ENCODE results near the gene PXN.
"Not testable (repeated sequence)": the region's sequence is repeated elsewhere in the genome, so short reads cannot be mapped to it uniquely, and the experiment has no call there.

Gene PXN

DNA sequence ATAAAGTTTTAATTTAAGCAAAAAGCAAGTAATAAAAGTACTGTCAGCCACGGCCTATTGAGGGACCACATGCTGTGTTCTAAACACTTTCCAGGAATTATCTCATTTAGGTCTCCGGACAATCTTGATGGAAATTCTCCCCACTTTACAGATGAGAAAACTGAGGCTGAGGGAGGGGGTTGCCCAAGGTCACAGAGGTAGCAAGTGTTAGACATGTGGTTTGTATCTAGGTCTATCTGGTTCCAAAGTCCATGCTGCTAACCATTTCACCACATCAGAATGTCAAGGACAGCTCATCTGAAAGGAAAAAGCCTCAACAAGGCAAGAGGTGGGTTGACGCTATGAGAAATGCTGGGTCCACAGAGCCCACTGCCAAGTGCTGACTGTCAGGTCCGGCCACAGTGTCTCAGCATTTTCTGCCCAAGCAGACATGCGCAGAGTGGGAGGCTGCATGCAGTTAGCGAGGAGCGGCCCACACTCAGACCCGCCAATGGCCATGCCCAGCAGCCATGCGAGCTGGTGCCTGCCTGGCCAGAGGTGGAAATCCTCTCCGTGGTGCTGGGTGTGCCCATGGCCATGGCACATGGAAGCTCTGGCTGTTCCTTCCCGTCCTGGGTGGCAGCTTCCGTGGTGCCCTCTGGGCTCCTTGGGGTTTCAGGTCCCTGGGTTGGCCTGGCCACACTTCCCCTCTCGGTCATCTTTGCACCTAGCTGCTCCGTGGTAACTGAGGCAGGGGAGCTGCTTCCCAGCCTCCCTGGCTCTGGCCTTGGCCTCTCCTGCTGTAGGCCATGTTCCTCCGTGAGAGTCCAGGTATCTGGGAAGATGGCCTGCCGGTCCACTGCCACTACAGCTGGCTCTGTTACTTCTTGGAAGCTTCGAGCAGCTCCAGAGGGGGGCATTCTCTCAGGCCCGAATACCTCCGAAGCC lies 46.6 kb downstream of the PXN start:
- no peak overlapping the region for H3K27ac ChIP-seq
- TF ChIP-seq, protein P1, sequence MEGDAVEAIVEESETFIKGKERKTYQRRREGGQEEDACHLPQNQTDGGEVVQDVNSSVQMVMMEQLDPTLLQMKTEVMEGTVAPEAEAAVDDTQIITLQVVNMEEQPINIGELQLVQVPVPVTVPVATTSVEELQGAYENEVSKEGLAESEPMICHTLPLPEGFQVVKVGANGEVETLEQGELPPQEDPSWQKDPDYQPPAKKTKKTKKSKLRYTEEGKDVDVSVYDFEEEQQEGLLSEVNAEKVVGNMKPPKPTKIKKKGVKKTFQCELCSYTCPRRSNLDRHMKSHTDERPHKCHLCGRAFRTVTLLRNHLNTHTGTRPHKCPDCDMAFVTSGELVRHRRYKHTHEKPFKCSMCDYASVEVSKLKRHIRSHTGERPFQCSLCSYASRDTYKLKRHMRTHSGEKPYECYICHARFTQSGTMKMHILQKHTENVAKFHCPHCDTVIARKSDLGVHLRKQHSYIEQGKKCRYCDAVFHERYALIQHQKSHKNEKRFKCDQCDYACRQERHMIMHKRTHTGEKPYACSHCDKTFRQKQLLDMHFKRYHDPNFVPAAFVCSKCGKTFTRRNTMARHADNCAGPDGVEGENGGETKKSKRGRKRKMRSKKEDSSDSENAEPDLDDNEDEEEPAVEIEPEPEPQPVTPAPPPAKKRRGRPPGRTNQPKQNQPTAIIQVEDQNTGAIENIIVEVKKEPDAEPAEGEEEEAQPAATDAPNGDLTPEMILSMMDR (conservative IDR thresholded peaks at IDR 0.05) = no peak

DNA sequence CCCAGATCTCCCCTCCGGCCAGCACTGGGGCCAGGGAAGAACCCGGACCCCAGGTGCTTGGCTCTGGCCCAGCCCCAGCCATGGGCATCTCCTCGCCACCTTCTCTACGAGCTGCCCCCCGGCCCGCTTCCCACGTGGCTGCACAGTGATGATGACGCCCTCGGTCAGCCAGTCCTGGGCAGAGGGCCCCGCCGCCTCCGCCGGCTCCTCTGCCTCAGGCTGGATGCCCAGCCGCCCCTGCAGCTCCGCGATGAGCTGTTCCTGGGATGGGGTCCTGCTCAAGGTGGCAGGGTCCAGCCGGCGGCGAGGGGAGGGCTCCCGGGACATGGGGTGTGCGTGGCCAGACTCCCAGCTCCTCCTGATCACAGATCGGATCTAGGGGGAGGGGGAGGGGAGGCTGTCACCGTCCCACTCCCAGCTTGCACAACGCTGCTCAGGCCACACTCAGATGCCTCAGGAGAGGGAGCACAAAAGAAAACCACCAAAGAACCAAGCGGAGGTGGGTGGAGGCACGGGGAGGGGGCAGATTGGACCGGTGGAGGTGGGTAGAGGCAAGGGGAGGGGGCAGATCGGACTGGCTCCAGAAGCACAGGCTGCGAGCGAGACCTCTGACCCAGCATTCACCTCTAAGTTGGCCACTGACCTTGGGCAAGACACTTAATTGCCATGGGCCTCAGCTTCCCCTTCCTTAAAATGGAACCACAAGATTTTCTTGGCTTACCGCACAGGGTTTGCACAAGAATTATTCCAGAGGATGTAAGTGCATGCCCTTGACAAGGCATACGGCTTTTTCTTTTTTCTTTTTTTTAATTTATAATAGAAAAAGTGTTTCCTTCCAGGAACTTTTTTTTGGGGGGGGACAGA lies 48.6 kb downstream of the PXN start:
- TF ChIP-seq, protein P1 (conservative IDR thresholded peaks at IDR 0.05) = no peak
- H3K27ac ChIP-seq = no peak overlapping the region

DNA sequence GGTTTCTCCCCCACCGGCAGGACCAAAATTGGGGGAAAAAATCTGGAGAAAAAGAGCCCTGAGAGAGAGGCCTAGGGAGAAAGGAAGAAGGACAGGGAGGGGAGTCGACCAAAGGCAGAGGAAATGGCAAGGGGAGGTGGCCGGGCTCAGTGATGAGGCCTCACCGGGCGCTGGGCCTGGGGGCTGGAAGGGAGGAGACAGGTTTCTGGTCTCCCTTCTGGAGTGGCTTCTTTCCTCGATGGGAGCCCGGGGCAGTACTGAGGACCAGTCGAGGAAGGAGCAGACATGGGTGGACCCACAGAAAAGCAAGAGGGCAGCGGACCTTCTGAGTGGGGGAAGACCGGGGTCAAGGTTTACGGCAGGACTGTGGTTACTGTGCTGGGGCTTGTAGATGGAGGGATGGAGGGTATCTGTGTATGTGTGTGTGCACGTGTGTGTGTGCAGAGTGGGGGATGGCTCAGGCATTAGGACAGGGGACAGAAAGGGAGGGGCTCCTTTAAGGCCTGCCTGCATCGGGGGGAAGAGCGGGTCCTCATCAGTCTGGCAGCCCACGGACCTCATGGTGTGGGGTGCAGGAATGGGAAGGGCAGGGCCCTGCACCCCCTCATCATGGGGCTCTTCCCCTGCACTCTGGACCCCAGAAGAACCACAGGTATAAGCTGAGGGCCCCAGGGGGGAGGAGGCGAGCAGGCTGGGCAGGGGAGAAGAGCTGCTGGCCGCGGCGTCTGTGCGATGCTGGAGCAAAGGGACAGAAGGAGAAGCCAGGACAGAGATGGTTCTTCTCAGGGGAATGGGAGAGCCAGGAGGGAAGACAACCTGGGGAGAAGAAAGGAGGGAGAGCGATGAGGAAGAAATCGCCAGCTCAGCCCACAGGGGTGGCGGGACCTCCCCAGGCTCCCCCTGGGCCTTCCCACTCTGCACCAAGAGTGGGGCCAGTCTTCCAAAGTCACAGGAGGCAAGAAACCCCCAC lies 49.5 kb downstream of the PXN start:
- no peak overlapping the region for H3K27ac ChIP-seq
- TF ChIP-seq, protein P1 (conservative IDR thresholded peaks at IDR 0.05) = no peak

DNA sequence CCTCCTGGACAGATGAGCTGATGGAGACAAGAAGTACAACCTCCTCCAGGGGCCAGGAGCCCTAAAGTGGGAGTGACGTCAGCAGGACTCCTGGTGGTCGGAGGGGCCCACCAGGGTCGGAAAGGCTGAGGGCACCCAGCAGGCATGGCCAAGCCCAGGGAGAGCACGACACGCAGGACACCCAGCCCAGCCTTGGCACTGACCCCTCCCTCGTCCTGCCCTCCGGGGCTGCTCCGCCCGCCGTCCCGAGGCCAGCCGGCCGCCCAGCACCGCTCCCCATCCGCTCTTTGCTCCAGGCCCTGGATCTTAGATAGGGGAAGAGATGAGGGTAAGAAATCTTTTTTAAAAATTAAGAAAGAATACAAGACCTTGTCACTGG lies 50.2 kb downstream of the PXN start:
- TF ChIP-seq, protein P1 (conservative IDR thresholded peaks at IDR 0.05) = no peak
- no peak overlapping the region for H3K27ac ChIP-seq

DNA sequence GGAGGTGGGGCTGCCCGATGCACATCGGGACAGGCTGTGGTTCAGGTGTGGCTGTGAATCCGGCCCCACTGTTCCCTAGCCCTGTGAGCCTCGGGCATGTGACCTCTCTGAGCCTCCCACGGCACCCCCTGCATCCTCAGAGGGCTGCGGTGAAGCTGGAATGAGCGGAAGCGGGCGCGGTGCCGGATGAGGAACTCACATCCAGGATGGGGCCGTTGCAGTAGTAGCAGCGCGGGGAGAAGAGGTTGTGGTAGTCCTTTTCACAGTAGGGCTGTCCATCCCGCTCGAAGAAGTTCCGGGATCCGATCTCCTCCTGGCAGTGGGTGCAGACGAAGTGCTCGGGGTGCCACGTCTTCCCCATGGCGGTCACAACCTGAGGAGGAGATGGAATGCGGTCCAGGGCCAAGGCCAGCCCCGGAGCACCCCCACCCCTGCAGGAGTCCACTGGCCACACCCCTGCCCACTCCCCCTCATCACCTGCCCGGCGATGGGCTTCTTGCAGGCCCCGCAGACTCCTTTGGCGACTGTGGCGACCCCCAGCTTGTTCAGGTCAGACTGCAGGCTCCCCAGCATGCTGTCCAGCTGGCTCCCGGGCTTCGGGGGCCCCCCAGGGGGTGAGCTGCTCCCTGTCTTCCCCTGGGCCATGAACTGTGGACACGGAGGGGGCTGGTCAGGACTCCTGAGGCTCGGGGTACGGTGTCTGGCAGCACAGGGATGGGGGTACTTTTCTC lies 50.7 kb downstream of the PXN start:
- no peak overlapping the region for H3K27ac ChIP-seq

DNA sequence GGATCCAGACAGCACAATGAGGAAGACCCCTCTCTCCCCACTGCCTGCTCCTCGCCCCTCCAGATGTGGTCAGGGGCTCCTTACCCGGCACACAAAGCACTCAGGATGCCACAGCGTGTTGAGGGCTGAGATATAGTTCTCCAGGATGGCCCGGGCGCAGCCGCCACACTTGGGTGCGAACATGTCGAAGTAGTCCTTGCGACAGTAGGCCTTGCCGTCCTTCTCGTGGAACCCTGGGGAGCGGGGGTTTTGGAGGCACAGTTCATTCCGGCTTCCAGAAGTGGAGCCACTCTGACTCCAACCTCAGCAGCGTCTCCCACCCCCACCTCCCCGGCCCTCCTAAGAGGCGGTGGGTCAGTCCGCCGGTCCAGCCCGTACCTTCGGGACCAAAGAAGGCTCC lies 51.8 kb downstream of the PXN start:
- TF ChIP-seq, protein P1 (conservative IDR thresholded peaks at IDR 0.05) = no peak
- H3K27ac ChIP-seq = no peak overlapping the region

More for the DNA sequence above, 50.7 kb downstream of the PXN start:
- TF ChIP-seq, protein P1 (conservative IDR thresholded peaks at IDR 0.05) = no peak

DNA sequence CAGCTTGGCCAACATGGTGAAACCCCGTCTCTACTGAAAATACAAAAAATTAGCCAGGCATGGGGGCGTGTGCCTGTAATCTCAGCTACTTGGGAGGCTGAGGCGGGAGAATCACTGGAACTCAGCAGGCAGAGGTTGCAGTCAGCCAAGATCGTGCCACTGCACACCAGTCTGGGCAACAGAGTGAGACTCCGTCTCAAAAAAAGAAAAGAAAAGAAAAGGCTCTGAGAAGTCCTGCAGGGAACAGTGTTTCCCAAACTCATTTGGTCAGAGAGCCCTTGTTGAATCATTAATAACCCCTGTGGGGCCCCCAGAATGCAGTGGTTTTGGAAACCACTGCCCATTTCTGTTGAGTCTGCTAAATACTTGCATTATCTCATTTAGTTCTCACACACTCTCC lies 52.3 kb downstream of the PXN start:
- H3K27ac ChIP-seq = not testable (repeated sequence)
